Esophagus muscularis mucosa (tissue), 3 donors: ENCODE measurements around the gene FER.

Source experiments
- POLR2A ChIP-seq: fragments of 450-650 bp; IDR thresholded peaks from one replicate; pipeline ENCODE4 v1.6.1; 2017; ENCODE audit warnings: antibody characterized with exemption, moderate library complexity, mild to moderate bottlenecking, low read depth
- POLR2AphosphoS5 ChIP-seq, 2 donors: sonication (generic); formaldehyde crosslinking; IDR thresholded peaks; one replicate each; pipeline ENCODE4 v1.6.1; 2017; ENCODE audit warnings: antibody characterized with exemption in 2 of 2
- TF ChIP-seq, protein P1 (sequence below), 3 experiments: fragments of 200-600 bp in 2 of 3; fragments of 450-650 bp in 1 of 3; sonication (generic) in 2 of 3; IDR thresholded peaks; one replicate each; pipeline ENCODE4 v1.5.1; 2017 to 2019; ENCODE audit warnings: antibody characterized with exemption in 3 of 3, mild to moderate bottlenecking in 2 of 3, moderate library complexity in 1 of 3

- TF ChIP-seq, protein P1, sequence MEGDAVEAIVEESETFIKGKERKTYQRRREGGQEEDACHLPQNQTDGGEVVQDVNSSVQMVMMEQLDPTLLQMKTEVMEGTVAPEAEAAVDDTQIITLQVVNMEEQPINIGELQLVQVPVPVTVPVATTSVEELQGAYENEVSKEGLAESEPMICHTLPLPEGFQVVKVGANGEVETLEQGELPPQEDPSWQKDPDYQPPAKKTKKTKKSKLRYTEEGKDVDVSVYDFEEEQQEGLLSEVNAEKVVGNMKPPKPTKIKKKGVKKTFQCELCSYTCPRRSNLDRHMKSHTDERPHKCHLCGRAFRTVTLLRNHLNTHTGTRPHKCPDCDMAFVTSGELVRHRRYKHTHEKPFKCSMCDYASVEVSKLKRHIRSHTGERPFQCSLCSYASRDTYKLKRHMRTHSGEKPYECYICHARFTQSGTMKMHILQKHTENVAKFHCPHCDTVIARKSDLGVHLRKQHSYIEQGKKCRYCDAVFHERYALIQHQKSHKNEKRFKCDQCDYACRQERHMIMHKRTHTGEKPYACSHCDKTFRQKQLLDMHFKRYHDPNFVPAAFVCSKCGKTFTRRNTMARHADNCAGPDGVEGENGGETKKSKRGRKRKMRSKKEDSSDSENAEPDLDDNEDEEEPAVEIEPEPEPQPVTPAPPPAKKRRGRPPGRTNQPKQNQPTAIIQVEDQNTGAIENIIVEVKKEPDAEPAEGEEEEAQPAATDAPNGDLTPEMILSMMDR (IDR thresholded peaks at IDR 0.05), result no peak
- TF ChIP-seq POLR2AphosphoS5 (IDR thresholded peaks at IDR 0.05), result no peak
- no peak for TF ChIP-seq POLR2A
Observed at GRCh38 chr5:108730617-108731340, 16.9 kb upstream of the FER start.
